ENCODE results near the gene GJA3.
A peak's percentile ranks its signal among the peaks of the same experiment; 100 is the strongest.

Gene GJA3

GRCh38 chr13:20198781-20199180, 37.9 kb upstream of the GJA3 start:
- Histone ChIP-seq H3K27ac (no peak overlapping the region), H2AFZ (ENCODE audit: low read depth) (no peak overlapping the region), H3K4me2 (no peak overlapping the region), H3K27me3 (ENCODE audit: insufficient read depth, low read depth) (peaks cover 9% of the 10 kb centered on the region), H4K20me1 (ENCODE audit: insufficient read depth) (no peaks in the 10 kb centered on the region), H3K9ac (no peak overlapping the region), H3K4me1 (ENCODE audit: low read depth, poor library complexity, severe bottlenecking) (peaks cover 14% of the 10 kb centered on the region), H3K4me3 (IDR thresholded peaks at IDR 0.05; ENCODE audit: insufficient read depth, low read depth, low read length) (no peak overlapping the region), H3K36me3 (ENCODE audit: insufficient read depth) (no peaks in the 10 kb centered on the region), H3K79me2 (ENCODE audit: insufficient read depth, low read depth) (no peaks in the 10 kb centered on the region)
- no peak for TF ChIP-seq CTCF (conservative IDR thresholded peaks at IDR 0.05; ENCODE audit: low read depth, low read length)

- H2AFZ ChIP-seq (ENCODE audit: low read depth), result no peak overlapping the region
- no peak overlapping the region for H3K9ac ChIP-seq
- H3K79me2 ChIP-seq (ENCODE audit: insufficient read depth, low read depth), result no peaks in the 10 kb centered on the region
- TF ChIP-seq CTCF (conservative IDR thresholded peaks at IDR 0.05; ENCODE audit: low read depth, low read length), result peak; percentile 65; the same call in 1 of the 2 replicates
- no peaks in the 10 kb centered on the region for H4K20me1 ChIP-seq (ENCODE audit: insufficient read depth)
- no peak overlapping the region for H3K27ac ChIP-seq
- no peak overlapping the region for H3K4me3 ChIP-seq (IDR thresholded peaks at IDR 0.05; ENCODE audit: insufficient read depth, low read depth, low read length)
- H3K4me2 ChIP-seq, result no peak overlapping the region; the same call in 1 of the 2 replicates
- H3K36me3 ChIP-seq (ENCODE audit: insufficient read depth), result no peaks in the 10 kb centered on the region
- peaks cover 13% of the 10 kb centered on the region for H3K27me3 ChIP-seq (ENCODE audit: insufficient read depth, low read depth)
- H3K4me1 ChIP-seq (ENCODE audit: low read depth, poor library complexity, severe bottlenecking), result peaks cover 17% of the 10 kb centered on the region
Measured at GRCh38 chr13:20197361-20197834, 36.5 kb upstream of the GJA3 start.

GRCh38 chr13:20195801-20196200, 34.9 kb upstream of the GJA3 start:
- H3K4me3 ChIP-seq (IDR thresholded peaks at IDR 0.05; ENCODE audit: insufficient read depth, low read depth, low read length), result no peak overlapping the region
- no peak overlapping the region for H2AFZ ChIP-seq (ENCODE audit: low read depth)
- no peaks in the 10 kb centered on the region for H3K79me2 ChIP-seq (ENCODE audit: insufficient read depth, low read depth)
- H3K36me3 ChIP-seq (ENCODE audit: insufficient read depth), result no peaks in the 10 kb centered on the region
- peaks cover 30% of the 10 kb centered on the region for H3K4me1 ChIP-seq (ENCODE audit: low read depth, poor library complexity, severe bottlenecking)
- H4K20me1 ChIP-seq (ENCODE audit: insufficient read depth), result no peaks in the 10 kb centered on the region
- peaks cover 13% of the 10 kb centered on the region for H3K27me3 ChIP-seq (ENCODE audit: insufficient read depth, low read depth)
- H3K9ac ChIP-seq, result no peak overlapping the region
- TF ChIP-seq CTCF (conservative IDR thresholded peaks at IDR 0.05; ENCODE audit: low read depth, low read length), result no peak
- no peak overlapping the region for H3K27ac ChIP-seq
- no peak overlapping the region for H3K4me2 ChIP-seq

DNA sequence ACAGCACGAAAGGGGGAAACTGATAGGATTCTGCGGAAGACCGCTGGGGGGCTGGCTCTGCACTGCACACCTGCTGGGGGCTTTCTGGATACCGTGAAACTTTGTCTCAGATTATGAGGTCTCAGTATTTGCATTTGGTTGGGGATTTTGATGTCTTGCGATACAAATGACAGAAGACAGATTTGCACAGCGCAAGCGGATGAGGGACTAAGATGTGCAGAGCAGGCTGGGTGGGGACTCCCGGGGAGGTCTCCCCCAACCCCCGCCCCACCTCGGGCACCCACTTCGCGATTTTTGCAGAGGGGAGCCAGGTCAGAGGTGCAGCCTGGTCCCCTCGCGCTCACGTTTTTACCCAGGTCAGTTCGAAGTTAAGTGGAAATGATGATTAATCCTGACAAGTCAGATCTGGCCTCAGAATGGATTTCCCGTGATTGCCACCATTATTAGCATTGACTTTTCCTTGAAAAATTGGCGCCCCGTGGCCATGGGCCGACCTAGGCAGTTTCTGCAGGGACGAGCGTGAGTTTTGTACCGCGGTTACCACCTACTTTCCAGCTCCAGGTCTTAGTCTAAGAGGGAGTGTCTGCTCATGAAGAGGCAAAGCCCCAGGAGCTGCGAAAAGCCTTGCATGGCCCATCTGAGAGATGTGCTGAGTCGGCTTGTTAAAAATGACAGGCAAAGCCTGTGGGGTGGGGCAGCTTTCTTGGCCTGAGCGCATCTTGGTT, 33.2 kb upstream of the GJA3 start:
- H3K27ac ChIP-seq, result no peak overlapping the region
- peak overlapping the region; percentile 86 for H3K4me2 ChIP-seq
- no peak overlapping the region for H3K9ac ChIP-seq
- H3K27me3 ChIP-seq (ENCODE audit: insufficient read depth, low read depth), result peaks cover 13% of the 10 kb centered on the region
- peak overlapping the region; percentile 79 for H2AFZ ChIP-seq (ENCODE audit: low read depth)
- TF ChIP-seq CTCF (conservative IDR thresholded peaks at IDR 0.05; ENCODE audit: low read depth, low read length), result no peak
- H3K79me2 ChIP-seq (ENCODE audit: insufficient read depth, low read depth), result no peaks in the 10 kb centered on the region
- H3K4me3 ChIP-seq (IDR thresholded peaks at IDR 0.05; ENCODE audit: insufficient read depth, low read depth, low read length), result no peak overlapping the region
- peaks cover 30% of the 10 kb centered on the region for H3K4me1 ChIP-seq (ENCODE audit: low read depth, poor library complexity, severe bottlenecking)
- H3K36me3 ChIP-seq (ENCODE audit: insufficient read depth), result no peaks in the 10 kb centered on the region
- H4K20me1 ChIP-seq (ENCODE audit: insufficient read depth), result no peaks in the 10 kb centered on the region
